ACHN (cell line): Measurements from ENCODE around the gene UPF2.
A peak's percentile ranks its signal among the peaks of the same experiment; 100 is the strongest.

Experiments
- DNase-seq: peaks from one replicate; pipeline ENCODE4 v3.0.0-alpha.2; 2015
- in situ Hi-C: cut with HindIII; loops from 2 replicates; pipeline ENCODE4 v1.10.0; 2017; ENCODE audit warnings: low sequenced_read_pairs, low pct_ligation_motif_present, low pct_unique_long_range_greater_than_20kb

Gene UPF2

GRCh38 chr10:11878776-11879175 lies 163.8 kb downstream of the UPF2 start:
- DNase-seq, result no peak
- in situ Hi-C loops, result no loop called here

- in situ Hi-C loops, result no loop called here
Observed at GRCh38 chr10:11877591-11877905, 165.1 kb downstream of the UPF2 start.

GRCh38 chr10:11876805-11877590 lies 165.6 kb downstream of the UPF2 start:
- in situ Hi-C loops, result no loop called here
- no peak for DNase-seq

More at GRCh38 chr10:11877591-11877905, 165.1 kb downstream of the UPF2 start:
- DNase-seq, result no peak

- no peak for DNase-seq
- in situ Hi-C loops, result no loop called here
Observed at GRCh38 chr10:11876324-11876723, 166.3 kb downstream of the UPF2 start.

GRCh38 chr10:11875494-11876281 lies 166.9 kb downstream of the UPF2 start:
- in situ Hi-C loops, result no loop called here
- DNase-seq, result peak; percentile 93

GRCh38 chr10:11874568-11875493 lies 167.8 kb downstream of the UPF2 start:
- DNase-seq, result no peak
- in situ Hi-C loops, result no loop called here

- DNase-seq, result no peak
- in situ Hi-C loops, result no loop called here
Observed at GRCh38 chr10:11871466-11871865, 171.1 kb downstream of the UPF2 start.

- in situ Hi-C loops, result no loop called here
Observed at GRCh38 chr10:11870900-11871400, 171.7 kb downstream of the UPF2 start.

GRCh38 chr10:11870461-11870780 lies 172.2 kb downstream of the UPF2 start:
- in situ Hi-C loops, result no loop called here
- DNase-seq, result no peak

More at GRCh38 chr10:11870900-11871400, 171.7 kb downstream of the UPF2 start:
- DNase-seq, result no peak
